Peyer's patch (tissue), 4 donors: ENCODE data around the gene COMMD9. TPM values are rescaled to one million over a fixed set of nuclear protein-coding genes. Genes with fewer than 3 reads are reported as not detected.

Source experiments
- DNase-seq, 3 donors: peaks; one replicate each; pipeline ENCODE4 v3.0.0-alpha.2; 2017 to 2019
- H3K27ac ChIP-seq, 4 donors: fragments of 200-600 bp; sonication (generic); one replicate each; pipeline ENCODE4 v1.5.1; 2016 to 2019
- H3K27me3 ChIP-seq, 2 donors: fragments of 200-600 bp; sonication (generic); one replicate each; pipeline ENCODE4 v1.5.1; 2019
- H3K36me3 ChIP-seq, 3 donors: fragments of 200-600 bp; sonication (generic); one replicate each; pipeline ENCODE4 v1.5.1; 2016 to 2019
- H3K4me1 ChIP-seq, 4 donors: fragments of 200-600 bp; sonication (generic); one replicate each; pipeline ENCODE4 v1.5.1; 2016 to 2019
- H3K4me3 ChIP-seq, 4 donors: fragments of 200-600 bp; sonication (generic); 1 replicate in 3 of 4; 2 replicates in 1 of 4; pipeline ENCODE4 v1.5.1; 2016 to 2019; ENCODE audit warnings: mild to moderate bottlenecking in 1 of 4
- H3K9me3 ChIP-seq, 4 donors: fragments of 200-600 bp; sonication (generic); one replicate each; pipeline ENCODE4 v1.5.1; 2016 to 2019; ENCODE audit warnings: mild to moderate bottlenecking in 1 of 4
- POLR2A ChIP-seq, 2 donors: fragments of 450-650 bp; IDR thresholded peaks; one replicate each; pipeline ENCODE4 v1.5.1; 2017; ENCODE audit warnings: antibody characterized with exemption in 2 of 2, mild to moderate bottlenecking in 2 of 2, moderate library complexity in 2 of 2
- total RNA-seq, 4 donors: library from RNA; depleted of rRNA; stranded (reverse); fragments of >200 nt; gene quantifications; one replicate each; pipeline ENCODE4 v1.1.0, GENCODE V29; 2016
- TF ChIP-seq, protein P1 (sequence below), 6 experiments: fragments of 450-650 bp in 4 of 6; fragments of 200-600 bp in 2 of 6; sonication (generic) in 1 of 6; IDR thresholded peaks; one replicate each; pipeline ENCODE4 v1.5.1; 2017 to 2019; ENCODE audit warnings: antibody characterized with exemption in 6 of 6, mild to moderate bottlenecking in 3 of 6, moderate library complexity in 1 of 6

The COMMD9 gene
- total RNA-seq, 4 donors from 2014 or later, result 41.3 to 68.5 (median 48.2) TPM

DNA sequence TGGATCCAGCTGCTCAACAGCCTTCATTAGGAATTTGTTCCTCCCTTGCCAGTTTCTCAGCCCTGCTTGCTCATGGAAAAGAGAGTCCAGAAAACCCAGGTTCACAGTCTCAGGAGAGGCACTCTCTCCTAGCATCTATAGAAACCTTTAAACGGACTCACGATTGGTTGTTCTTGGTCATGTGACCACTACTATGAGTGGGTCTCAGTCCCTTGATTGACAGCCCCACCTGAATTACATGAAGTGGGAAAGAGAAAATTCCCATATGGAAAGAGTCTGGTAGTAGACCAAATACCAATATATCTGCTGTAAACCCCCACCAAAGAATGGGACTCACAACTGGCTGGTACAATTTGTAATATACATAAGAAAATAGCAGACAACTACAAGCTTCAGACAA, 54.4 kb downstream of the COMMD9 start:
- Histone ChIP-seq H3K9me3 (no peaks in the 10 kb centered on the region), H3K4me1 (no peaks in the 10 kb centered on the region), H3K36me3 (no peaks in the 10 kb centered on the region), H3K4me3 (no peak overlapping the region), H3K27me3 (no peaks in the 10 kb centered on the region), H3K27ac (no peak overlapping the region)
- DNase-seq, result no peak
- TF ChIP-seq, protein P1, sequence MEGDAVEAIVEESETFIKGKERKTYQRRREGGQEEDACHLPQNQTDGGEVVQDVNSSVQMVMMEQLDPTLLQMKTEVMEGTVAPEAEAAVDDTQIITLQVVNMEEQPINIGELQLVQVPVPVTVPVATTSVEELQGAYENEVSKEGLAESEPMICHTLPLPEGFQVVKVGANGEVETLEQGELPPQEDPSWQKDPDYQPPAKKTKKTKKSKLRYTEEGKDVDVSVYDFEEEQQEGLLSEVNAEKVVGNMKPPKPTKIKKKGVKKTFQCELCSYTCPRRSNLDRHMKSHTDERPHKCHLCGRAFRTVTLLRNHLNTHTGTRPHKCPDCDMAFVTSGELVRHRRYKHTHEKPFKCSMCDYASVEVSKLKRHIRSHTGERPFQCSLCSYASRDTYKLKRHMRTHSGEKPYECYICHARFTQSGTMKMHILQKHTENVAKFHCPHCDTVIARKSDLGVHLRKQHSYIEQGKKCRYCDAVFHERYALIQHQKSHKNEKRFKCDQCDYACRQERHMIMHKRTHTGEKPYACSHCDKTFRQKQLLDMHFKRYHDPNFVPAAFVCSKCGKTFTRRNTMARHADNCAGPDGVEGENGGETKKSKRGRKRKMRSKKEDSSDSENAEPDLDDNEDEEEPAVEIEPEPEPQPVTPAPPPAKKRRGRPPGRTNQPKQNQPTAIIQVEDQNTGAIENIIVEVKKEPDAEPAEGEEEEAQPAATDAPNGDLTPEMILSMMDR (IDR thresholded peaks at IDR 0.05), result no peak
- TF ChIP-seq POLR2A (IDR thresholded peaks at IDR 0.05), result no peak

DNA sequence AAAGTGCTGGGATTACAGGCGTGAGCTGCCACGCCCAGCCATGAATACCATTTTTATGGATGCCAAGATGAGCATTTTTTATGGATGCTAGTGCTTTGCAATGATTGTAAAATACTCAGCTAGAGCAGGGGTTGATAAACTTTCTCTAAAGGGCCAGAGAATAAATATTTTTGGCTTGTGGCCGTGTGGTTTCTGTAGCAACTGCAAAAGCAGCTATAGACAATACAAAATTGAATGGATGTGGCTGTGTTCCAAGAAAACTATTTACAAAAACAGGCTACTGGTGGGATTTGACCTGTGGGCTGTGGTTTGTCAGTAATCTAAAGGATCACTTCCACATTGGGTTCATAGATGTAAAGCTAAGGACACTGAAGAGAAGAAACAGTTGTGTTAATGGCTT, 56.0 kb downstream of the COMMD9 start:
- H3K9me3 ChIP-seq, result no peaks in the 10 kb centered on the region
- no peaks in the 10 kb centered on the region for H3K36me3 ChIP-seq
- H3K4me1 ChIP-seq, result no peaks in the 10 kb centered on the region
- H3K4me3 ChIP-seq, result no peak overlapping the region
- no peak overlapping the region for H3K27ac ChIP-seq
- no peak for TF ChIP-seq POLR2A (IDR thresholded peaks at IDR 0.05)
- TF ChIP-seq, protein P1 (IDR thresholded peaks at IDR 0.05), result no peak
- H3K27me3 ChIP-seq, result no peaks in the 10 kb centered on the region
- no peak for DNase-seq

DNA sequence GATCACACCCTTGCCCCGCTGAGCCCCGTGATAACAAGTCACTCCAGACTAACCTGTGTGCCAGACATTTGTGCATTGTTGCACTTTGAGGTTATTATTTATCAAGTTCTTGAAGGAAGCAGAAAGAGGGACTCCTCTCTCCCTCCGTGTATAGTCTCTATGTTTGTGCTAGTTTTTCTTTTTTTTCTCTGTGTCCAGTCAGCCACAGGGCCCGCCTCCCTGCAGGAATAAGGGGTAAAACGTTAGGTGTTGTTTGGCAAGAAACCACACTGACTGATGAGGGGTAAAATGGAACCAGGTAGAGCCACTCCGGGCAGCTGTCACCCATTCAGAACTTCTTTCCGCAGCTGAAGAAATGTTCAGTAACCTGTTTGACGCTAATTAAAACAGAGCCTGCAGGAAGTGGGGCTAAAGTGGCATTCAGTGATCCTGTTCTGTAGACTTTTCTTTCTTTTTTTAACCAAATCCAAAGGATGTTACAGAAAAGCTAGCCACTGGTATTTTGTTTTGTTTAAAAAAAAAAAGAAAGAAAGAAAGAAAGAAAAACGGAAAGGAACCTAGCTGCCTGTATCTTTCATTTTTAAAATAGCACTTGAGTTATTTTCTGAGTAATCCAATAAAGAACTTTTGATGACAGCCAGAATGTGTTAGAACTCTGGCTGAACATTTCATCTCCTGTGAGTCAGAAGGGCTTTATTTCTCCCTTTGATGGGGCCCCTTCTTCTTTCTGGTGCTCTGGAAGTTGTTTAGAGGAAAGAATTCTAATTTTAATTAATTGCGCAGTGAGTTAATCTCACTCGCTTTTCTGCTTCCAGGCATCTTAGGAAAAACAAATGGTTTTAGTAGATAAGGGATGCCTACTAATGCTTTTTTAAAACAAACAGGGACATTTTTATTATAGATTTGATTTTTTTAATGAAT, 58.2 kb downstream of the COMMD9 start:
- H3K9me3 ChIP-seq, result no peaks in the 10 kb centered on the region
- no peak overlapping the region for H3K27ac ChIP-seq
- no peak for TF ChIP-seq POLR2A (IDR thresholded peaks at IDR 0.05)
- TF ChIP-seq, protein P1 (IDR thresholded peaks at IDR 0.05), result no peak
- H3K4me1 ChIP-seq, result no peaks in the 10 kb centered on the region
- no peak overlapping the region for H3K4me3 ChIP-seq
- H3K36me3 ChIP-seq, result no peaks in the 10 kb centered on the region
- DNase-seq, result no peak
- no peaks in the 10 kb centered on the region for H3K27me3 ChIP-seq

DNA sequence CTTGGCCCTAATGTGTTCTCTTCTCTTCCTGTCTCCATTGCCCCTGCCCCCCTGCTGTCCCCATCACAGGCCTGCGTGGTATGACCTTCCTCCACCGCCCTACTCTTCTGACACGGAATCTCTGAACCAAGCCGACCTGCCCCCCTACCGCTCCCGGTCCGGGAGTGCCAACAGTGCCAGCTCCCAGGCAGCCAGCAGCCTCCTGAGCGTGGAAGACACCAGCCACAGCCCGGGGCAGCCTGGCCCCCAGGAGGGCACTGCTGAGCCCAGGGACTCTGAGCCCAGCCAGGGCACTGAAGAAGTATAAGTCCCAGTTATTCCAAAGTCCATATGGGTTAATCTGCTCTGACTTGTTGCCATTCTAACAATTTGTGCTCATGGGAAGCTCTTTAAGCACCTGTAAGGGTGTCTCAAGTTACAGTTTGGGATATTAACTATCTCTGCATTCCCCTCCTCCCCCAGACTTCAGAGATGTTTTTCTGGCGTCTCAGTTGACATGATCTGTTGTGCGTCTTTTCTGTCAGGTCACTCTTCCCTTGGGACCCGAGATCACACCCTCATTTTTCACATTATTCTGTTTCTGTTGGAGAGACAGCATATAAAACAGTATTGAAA, 60.0 kb downstream of the COMMD9 start:
- Histone ChIP-seq H3K36me3 (no peaks in the 10 kb centered on the region), H3K4me3 (no peak overlapping the region), H3K27ac (no peak overlapping the region), H3K4me1 (no peaks in the 10 kb centered on the region), H3K9me3 (no peaks in the 10 kb centered on the region), H3K27me3 (no peaks in the 10 kb centered on the region)
- no peak for DNase-seq
- TF ChIP-seq, protein P1 (IDR thresholded peaks at IDR 0.05), result no peak
- no peak for TF ChIP-seq POLR2A (IDR thresholded peaks at IDR 0.05)

DNA sequence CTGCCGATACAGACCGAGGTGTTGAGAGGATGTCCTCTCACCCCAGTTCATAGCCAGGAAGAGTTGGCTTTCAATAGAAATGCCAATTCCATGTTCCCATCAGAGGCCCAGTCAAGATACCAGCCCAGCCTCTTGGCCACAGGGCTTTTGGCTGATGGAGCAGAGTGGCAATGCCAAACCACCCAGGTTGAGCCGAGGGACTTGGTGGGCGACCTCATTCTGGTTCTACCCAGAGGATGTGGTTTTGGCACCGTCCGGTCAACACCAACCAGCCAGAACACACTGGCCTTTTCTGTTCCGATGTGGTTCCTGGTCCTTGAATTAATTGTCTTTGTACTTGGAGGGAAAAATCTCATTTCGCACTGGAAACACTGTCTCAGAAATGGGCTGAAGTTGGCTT, 60.5 kb downstream of the COMMD9 start:
- Histone ChIP-seq H3K36me3 (no peaks in the 10 kb centered on the region), H3K27me3 (no peaks in the 10 kb centered on the region)

More for the DNA sequence above, 60.5 kb downstream of the COMMD9 start:
- DNase-seq, result no peak
- Histone ChIP-seq H3K4me3 (no peak overlapping the region), H3K9me3 (no peaks in the 10 kb centered on the region), H3K4me1 (no peaks in the 10 kb centered on the region), H3K27ac (no peak overlapping the region)
- no peak for TF ChIP-seq POLR2A (IDR thresholded peaks at IDR 0.05)
- TF ChIP-seq, protein P1 (IDR thresholded peaks at IDR 0.05), result no peak
